ENCODE results near the gene ELMOD3. TPM values are rescaled to one million over a fixed set of nuclear protein-coding genes. Genes with fewer than 3 reads are reported as not detected.

The ELMOD3 gene
- total RNA-seq, 1 experiment from 2014 or later: 16.2 TPM

DNA sequence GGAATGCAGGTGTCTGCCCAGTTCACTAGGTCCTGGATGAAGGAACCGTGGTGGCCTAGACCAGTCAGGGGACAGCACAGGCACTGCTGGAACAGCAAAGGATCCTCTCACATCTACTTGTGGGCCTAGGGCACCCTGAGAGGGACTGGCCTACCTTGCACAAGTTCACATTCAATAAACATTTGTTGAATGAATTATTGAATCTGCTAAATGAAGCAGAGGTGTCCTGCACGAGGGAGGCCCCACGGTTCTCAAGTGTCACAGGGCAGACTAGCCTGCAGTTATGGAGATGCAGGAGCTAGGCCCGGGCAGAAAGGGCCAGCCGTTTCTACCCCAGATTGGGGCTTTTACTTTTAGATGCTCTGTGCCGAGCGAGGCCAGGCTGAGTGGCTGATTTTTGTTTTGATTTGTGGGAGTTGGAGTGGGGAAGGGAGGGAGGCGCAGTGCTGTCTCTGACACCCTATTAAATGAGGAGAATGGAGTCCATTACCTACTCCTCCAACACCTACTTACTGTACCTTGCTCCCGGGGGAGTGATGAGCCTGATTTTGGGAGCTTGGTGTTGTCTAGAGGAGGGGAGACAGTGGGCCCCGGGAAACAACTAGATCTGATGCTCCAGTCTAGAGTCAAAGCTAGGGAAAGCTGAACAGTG is 82.4 kb downstream of the ELMOD3 start:
- POLR2A ChIA-PET: interaction anchor here (0.6 to 16.8 kb wide), 21 partner anchors 9 to 359 kb away, joined by 3 to 287 read pairs (median 5); partner anchors contain the start of genes ELMOD3, MAT2A, RETSAT and RNF181
- Mint-ChIP-seq H3K36me3 (ENCODE audit: insufficient read depth, unreplicated experiment) (no peaks in the 10 kb centered on the region), H3K9me3 (ENCODE audit: unreplicated experiment) (no peaks in the 10 kb centered on the region), H3K27me3 (ENCODE audit: insufficient read depth, unreplicated experiment) (no peaks in the 10 kb centered on the region), H3K4me1 (ENCODE audit: insufficient read depth, unreplicated experiment) (peaks cover 31% of the 10 kb centered on the region), H3K4me3 (ENCODE audit: unreplicated experiment) (peak overlapping the region; percentile 71), H3K27ac (ENCODE audit: low read depth, unreplicated experiment) (peak overlapping the region; percentile 77)
- DNase-seq (ENCODE audit: unreplicated experiment): no peak
- TF ChIP-seq, protein P1, sequence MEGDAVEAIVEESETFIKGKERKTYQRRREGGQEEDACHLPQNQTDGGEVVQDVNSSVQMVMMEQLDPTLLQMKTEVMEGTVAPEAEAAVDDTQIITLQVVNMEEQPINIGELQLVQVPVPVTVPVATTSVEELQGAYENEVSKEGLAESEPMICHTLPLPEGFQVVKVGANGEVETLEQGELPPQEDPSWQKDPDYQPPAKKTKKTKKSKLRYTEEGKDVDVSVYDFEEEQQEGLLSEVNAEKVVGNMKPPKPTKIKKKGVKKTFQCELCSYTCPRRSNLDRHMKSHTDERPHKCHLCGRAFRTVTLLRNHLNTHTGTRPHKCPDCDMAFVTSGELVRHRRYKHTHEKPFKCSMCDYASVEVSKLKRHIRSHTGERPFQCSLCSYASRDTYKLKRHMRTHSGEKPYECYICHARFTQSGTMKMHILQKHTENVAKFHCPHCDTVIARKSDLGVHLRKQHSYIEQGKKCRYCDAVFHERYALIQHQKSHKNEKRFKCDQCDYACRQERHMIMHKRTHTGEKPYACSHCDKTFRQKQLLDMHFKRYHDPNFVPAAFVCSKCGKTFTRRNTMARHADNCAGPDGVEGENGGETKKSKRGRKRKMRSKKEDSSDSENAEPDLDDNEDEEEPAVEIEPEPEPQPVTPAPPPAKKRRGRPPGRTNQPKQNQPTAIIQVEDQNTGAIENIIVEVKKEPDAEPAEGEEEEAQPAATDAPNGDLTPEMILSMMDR (IDR thresholded peaks at IDR 0.05; ENCODE audit: unreplicated experiment): no peak
- intact Hi-C loops (cut with micrococcal nuclease): no loop called here
- CTCF ChIA-PET: interaction anchor here (0.7 to 1.4 kb wide), 7 partner anchors 8 to 119 kb away, joined by 3 to 5 read pairs (median 3); partner anchors contain the start of gene MAT2A
- TSS peak; percentile 77 for BruUV-seq (replicated peaks)

DNA sequence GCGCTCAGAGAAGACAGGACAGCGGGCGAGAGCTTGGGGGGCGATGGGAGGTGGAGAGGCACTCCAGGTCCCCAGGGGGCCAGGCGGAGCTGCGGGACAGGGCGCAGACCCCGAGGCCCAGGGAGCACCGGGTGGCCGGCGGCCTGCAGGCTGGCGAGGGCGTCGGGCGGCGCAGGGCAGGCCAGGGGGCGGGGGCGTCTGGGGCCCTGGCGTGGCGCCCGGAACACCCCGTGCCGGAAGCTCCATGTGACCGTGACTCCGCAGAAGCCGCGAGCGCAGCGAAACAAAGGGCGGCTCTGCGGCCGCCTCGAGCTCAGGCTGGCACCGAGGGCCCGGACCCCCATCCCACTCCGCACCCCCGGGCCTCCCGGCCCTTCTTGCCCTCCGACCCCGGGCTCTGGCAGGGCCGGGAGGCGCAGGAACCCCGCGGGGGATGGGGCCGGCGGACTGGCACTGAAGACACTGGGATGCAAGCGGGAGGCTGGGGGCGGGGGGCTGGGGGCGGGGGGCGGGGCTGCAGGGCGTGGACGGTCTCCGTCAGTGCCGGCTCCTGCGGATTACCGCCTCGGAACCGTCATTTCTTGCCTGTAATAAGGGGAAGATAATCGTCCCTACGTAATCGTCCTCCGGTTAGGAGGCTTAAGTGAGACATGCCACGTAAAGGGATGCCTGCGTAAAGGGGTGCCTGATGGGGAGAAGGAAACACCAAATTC is 83.1 kb downstream of the ELMOD3 start:
- POLR2A ChIA-PET: interaction anchor here (0.6 to 16.8 kb wide), 25 partner anchors 8 to 493 kb away, joined by 3 to 287 read pairs (median 4); partner anchors contain the start of genes ELMOD3, MAT2A, RETSAT and RNF181
- H3K4me3 Mint-ChIP-seq (ENCODE audit: unreplicated experiment): peak overlapping the region; percentile 71
- no peaks in the 10 kb centered on the region for H3K9me3 Mint-ChIP-seq (ENCODE audit: unreplicated experiment)
- CTCF ChIA-PET: interaction anchor here (0.7 to 1.5 kb wide), 7 partner anchors 9 to 118 kb away, joined by 3 to 8 read pairs (median 3); no protein-coding TSS in a partner anchor
- H3K27me3 Mint-ChIP-seq (ENCODE audit: insufficient read depth, unreplicated experiment): no peaks in the 10 kb centered on the region
- TF ChIP-seq, protein P1 (IDR thresholded peaks at IDR 0.05; ENCODE audit: unreplicated experiment): no peak
- intact Hi-C loops (cut with micrococcal nuclease): no loop called here
- peak overlapping the region; percentile 77 for H3K27ac Mint-ChIP-seq (ENCODE audit: low read depth, unreplicated experiment)
- no TSS peak for BruUV-seq (replicated peaks)
- peaks cover 31% of the 10 kb centered on the region for H3K4me1 Mint-ChIP-seq (ENCODE audit: insufficient read depth, unreplicated experiment)
- peak; percentile 90 for DNase-seq (ENCODE audit: unreplicated experiment)
- no peaks in the 10 kb centered on the region for H3K36me3 Mint-ChIP-seq (ENCODE audit: insufficient read depth, unreplicated experiment)

DNA sequence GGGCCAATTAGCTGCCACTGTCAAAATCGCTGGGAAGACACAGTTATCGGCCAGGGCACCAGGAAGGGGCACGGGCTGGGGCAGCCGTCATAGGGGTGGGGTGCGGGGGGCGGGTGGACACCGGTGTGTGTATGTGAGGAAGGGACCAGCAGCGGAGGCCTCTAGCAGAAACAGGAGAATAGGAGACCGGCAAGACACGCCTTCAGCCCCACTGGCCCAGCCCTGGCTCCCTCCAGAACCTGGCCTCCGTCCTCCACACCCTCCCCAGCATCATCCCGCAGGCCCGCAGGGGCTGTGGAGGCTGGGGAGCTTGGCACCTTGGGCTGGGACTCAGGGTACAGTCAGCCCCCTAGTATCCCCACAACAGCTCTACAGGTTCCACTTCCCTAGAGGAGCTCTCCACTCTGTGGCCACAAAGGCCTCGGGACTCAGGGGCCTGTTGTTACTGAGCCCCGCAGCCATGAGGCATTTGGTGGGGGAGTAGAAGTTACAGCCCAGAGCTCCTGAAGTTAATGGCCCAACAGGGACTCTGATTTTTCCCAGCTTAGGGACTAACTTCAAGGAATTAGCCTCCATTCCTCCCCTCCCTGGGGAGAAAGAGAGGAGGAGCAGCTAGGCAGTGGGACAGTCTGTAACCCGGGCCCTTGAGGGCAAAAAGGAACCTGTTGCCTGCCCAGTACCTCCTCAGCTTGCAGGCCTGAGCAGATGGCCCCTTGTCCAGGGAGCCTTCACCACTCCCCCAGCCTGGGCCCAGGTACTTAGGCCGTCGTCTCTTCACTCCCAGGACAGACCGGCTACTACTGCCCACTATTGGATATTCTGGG is 83.8 kb downstream of the ELMOD3 start:
- TF ChIP-seq, protein P1 (IDR thresholded peaks at IDR 0.05; ENCODE audit: unreplicated experiment): no peak
- POLR2A ChIA-PET: interaction anchor here (0.6 to 16.8 kb wide), 19 partner anchors 8 to 492 kb away, joined by 3 to 287 read pairs (median 4); partner anchors contain the start of genes ELMOD3, MAT2A, RETSAT and SH2D6
- no peaks in the 10 kb centered on the region for H3K27me3 Mint-ChIP-seq (ENCODE audit: insufficient read depth, unreplicated experiment)
- intact Hi-C loops (cut with micrococcal nuclease): no loop called here
- H3K4me1 Mint-ChIP-seq (ENCODE audit: insufficient read depth, unreplicated experiment): peaks cover 29% of the 10 kb centered on the region
- H3K36me3 Mint-ChIP-seq (ENCODE audit: insufficient read depth, unreplicated experiment): no peaks in the 10 kb centered on the region
- CTCF ChIA-PET: interaction anchor here (0.6 to 1.7 kb wide), 9 partner anchors 9 to 157 kb away, joined by 3 to 8 read pairs (median 3); no protein-coding TSS in a partner anchor
- H3K9me3 Mint-ChIP-seq (ENCODE audit: unreplicated experiment): no peaks in the 10 kb centered on the region
- peak overlapping the region; percentile 77 for H3K27ac Mint-ChIP-seq (ENCODE audit: low read depth, unreplicated experiment)
- no peak for DNase-seq (ENCODE audit: unreplicated experiment)
- H3K4me3 Mint-ChIP-seq (ENCODE audit: unreplicated experiment): peak overlapping the region; percentile 71
- TSS peak; percentile 93 for BruUV-seq (replicated peaks)

Data from MCF 10A (cell line).